Neural progenitor cell (in vitro differentiated cells): ENCODE results near the gene LGALS4.

ENCODE experiments used
- EZH2 ChIP-seq: fragments of 200-600 bp; sonication (generic); IDR thresholded peaks from 2 replicates; pipeline ENCODE4 v1.6.1; 2017; ENCODE audit warnings: antibody characterized with exemption, mild to moderate bottlenecking, moderate library complexity
- TF ChIP-seq, protein P1 (sequence below): fragments of 200-600 bp; sonication (generic); IDR thresholded peaks from 2 replicates; pipeline ENCODE4 v1.5.1; 2017; ENCODE audit warnings: antibody characterized with exemption, mild to moderate bottlenecking

- TF ChIP-seq, protein P1, sequence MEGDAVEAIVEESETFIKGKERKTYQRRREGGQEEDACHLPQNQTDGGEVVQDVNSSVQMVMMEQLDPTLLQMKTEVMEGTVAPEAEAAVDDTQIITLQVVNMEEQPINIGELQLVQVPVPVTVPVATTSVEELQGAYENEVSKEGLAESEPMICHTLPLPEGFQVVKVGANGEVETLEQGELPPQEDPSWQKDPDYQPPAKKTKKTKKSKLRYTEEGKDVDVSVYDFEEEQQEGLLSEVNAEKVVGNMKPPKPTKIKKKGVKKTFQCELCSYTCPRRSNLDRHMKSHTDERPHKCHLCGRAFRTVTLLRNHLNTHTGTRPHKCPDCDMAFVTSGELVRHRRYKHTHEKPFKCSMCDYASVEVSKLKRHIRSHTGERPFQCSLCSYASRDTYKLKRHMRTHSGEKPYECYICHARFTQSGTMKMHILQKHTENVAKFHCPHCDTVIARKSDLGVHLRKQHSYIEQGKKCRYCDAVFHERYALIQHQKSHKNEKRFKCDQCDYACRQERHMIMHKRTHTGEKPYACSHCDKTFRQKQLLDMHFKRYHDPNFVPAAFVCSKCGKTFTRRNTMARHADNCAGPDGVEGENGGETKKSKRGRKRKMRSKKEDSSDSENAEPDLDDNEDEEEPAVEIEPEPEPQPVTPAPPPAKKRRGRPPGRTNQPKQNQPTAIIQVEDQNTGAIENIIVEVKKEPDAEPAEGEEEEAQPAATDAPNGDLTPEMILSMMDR: no peak
- TF ChIP-seq EZH2: no peak
These were observed 39.7 kb upstream of the LGALS4 start for GRCh38 chr19:38852231-38853044.
